ENCODE results near the gene SMURF2. TPM values are rescaled to one million over a fixed set of nuclear protein-coding genes. Genes with fewer than 3 reads are reported as not detected.

The SMURF2 gene
- total and polyA plus RNA-seq, 2 of the 4 experiments (the other 2 are of a cell fraction), result 131 to 774 TPM

GRCh38 chr17:64603987-64604386, 58.1 kb downstream of the SMURF2 start:
- Histone ChIP-seq H4K20me1 (ENCODE audit: insufficient read depth, low read length) (peaks cover 98% of the 10 kb centered on the region), H3K9me3 (ENCODE audit: control insufficient read depth, insufficient read depth, low read length) (no peaks in the 10 kb centered on the region), H3K18ac (ENCODE audit: low read depth, low read length) (no peak overlapping the region), H3K9ac (ENCODE audit: low read depth, low read length) (no peak overlapping the region), H3K36me3 (ENCODE audit: control insufficient read depth, insufficient read depth, low read length) (peaks cover 15% of the 10 kb centered on the region), H3K27me3 (ENCODE audit: control insufficient read depth, insufficient read depth, low read length) (no peaks in the 10 kb centered on the region), H2AFZ (replicated peaks; ENCODE audit: low read length, poor library complexity) (no peak overlapping the region), H4K91ac (ENCODE audit: insufficient read depth, low read depth, low read length) (no peak overlapping the region), H3K9me1 (ENCODE audit: insufficient read depth, low read length) (peaks cover 11% of the 10 kb centered on the region), H2BK15ac (ENCODE audit: low read depth, low read length) (no peak overlapping the region), H2AK5ac (ENCODE audit: low read depth, low read length) (no peak overlapping the region), H3K4me3 (ENCODE audit: insufficient read depth, low read depth, low read length) (no peak overlapping the region), H3K56ac (ENCODE audit: extremely low read depth, insufficient read depth, low read length) (no peak overlapping the region), H2BK5ac (ENCODE audit: low read depth, low read length, poor library complexity, severe bottlenecking) (peak overlapping the region; percentile 24), H3K79me1 (ENCODE audit: low read depth in 1 of 2, low read length in 2 of 2) (peaks cover 0 to 28% of the 10 kb centered on the region in 2 experiments; a peak in 2 of 4 replicates), H3K27ac (ENCODE audit: insufficient read depth, low read length) (no peak overlapping the region), H3K4me1 (ENCODE audit: control insufficient read depth, insufficient read depth, low read length) (peaks cover 4% of the 10 kb centered on the region), H4K5ac (ENCODE audit: low read depth, low read length) (no peak overlapping the region; the same call in 1 of the 2 replicates), H3K4me2 (ENCODE audit: low read depth, low read length) (no peak overlapping the region), H3K4ac (ENCODE audit: low read depth, low read length) (no peak overlapping the region), H2BK120ac (ENCODE audit: low read depth, low read length) (no peak overlapping the region), H4K8ac (ENCODE audit: low read depth in 2 of 2, low read length in 2 of 2) (no peak overlapping the region), H2BK20ac (ENCODE audit: low read depth, low read length) (no peak overlapping the region), H2AK9ac (replicated peaks; ENCODE audit: low read depth, low read length, poor library complexity) (no peak overlapping the region), H3K23ac (ENCODE audit: low read depth, low read length) (peak overlapping the region; percentile 51; the same call in 1 of the 2 replicates), H3K14ac (replicated peaks; ENCODE audit: low read depth, low read length) (peak overlapping the region; percentile 37; the same call in 1 of the 2 replicates)
- in situ Hi-C loops (cut with MboI; ENCODE audit: low sequenced_read_pairs), result no loop called here
- no CpG with 5 or more reads among the region's 1 CpG for WGBS, 2 experiments (ENCODE audit: extremely low coverage in 2 of 2, insufficient read length in 1 of 2)
- TF ChIP-seq BHLHE40 (IDR thresholded peaks at IDR 0.05; ENCODE audit: low read depth, low read length) (no peak), ELK1 (IDR thresholded peaks at IDR 0.05; ENCODE audit: borderline replicate concordance, low read depth, low read length) (no peak), SMC3 (IDR thresholded peaks at IDR 0.05; ENCODE audit: low read depth, low read length) (no peak), MAFK (IDR thresholded peaks at IDR 0.05; ENCODE audit: low read depth, low read length) (no peak), CEBPB (IDR thresholded peaks at IDR 0.05; ENCODE audit: low read depth, low read length) (no peak), CHD1 (IDR thresholded peaks at IDR 0.05; ENCODE audit: low read depth, low read length) (no peak), POLR2A (IDR thresholded peaks at IDR 0.05; ENCODE audit: low read depth, low read length) (no peak), RAD21 (IDR thresholded peaks at IDR 0.05; ENCODE audit: low read length) (no peak), CTCF (conservative IDR thresholded peaks at IDR 0.05; ENCODE audit: low read depth, low read length) (no peak), MAZ (IDR thresholded peaks at IDR 0.05; ENCODE audit: borderline replicate concordance, low read depth, low read length) (no peak), USF2 (IDR thresholded peaks at IDR 0.05; ENCODE audit: low read depth, low read length) (no peak), FOS (IDR thresholded peaks at IDR 0.05; ENCODE audit: low read depth, low read length) (no peak), RFX5 (IDR thresholded peaks at IDR 0.05; ENCODE audit: low read depth, low read length) (no peak), MXI1 (IDR thresholded peaks at IDR 0.05; ENCODE audit: borderline replicate concordance, low read depth, low read length) (no peak), NFE2L2 (IDR thresholded peaks at IDR 0.05; ENCODE audit: low read depth, low read length) (no peak), RCOR1 (IDR thresholded peaks at IDR 0.05; ENCODE audit: insufficient replicate concordance, low read length) (no peak)
- CTCF ChIA-PET, result no interaction called here
- no peak for DNase-seq
- POLR2A ChIA-PET (ENCODE audit: unreplicated experiment), result no interaction called here
- BruUV-seq (replicated peaks), result no TSS peak
- dilution Hi-C loops (cut with HindIII; ENCODE audit: low sequenced_read_pairs, unreplicated experiment), result no loop called here
- intact Hi-C loops (cut with micrococcal nuclease), result no loop called here
- ATAC-seq (ENCODE audit: low read depth), result no peak

Measured in IMR-90 (cell line).